ENCODE data around the gene RFTN1.

GRCh38 chr3:16514021-16514700, 662 bp upstream of the RFTN1 start:
- TF ChIP-seq CTCF (IDR thresholded peaks at IDR 0.05) = no peak
- no peak for TF ChIP-seq POLR2A (IDR thresholded peaks at IDR 0.05)

All from lower leg skin (tissue), 3 donors.